GM12801 (cell line): ENCODE measurements around the gene CAPS2.

Experiments
- CTCF ChIP-seq: IDR thresholded peaks from one replicate; pipeline ENCODE4 v1.5.1; 2011; ENCODE audit warnings: control low read depth; ENCODE audit not compliant: insufficient read length; ENCODE audit errors: extremely low read depth

CAPS2 gene

GRCh38 chr12:75327642-75328041, 2.5 kb downstream of the CAPS2 start:
- TF ChIP-seq CTCF: no peak

DNA sequence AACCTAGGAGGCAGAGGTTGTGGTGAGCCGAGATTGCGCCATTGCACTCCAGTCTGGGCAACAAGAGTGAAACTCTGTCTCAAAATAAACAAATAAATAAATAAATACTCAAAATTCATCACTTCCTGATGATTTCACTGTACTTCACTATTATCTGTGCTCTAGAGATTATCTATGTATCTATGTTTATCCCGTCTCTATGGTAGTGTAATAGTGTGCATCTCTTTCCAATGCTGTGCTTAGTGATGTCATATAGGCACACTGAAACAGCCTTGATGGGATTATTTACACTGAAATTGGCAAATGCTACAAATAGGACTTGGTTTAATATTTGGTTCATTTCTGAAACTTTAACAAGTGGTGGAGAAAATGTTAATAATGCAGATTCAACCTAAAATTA, 6.5 kb downstream of the CAPS2 start:
- TF ChIP-seq CTCF: no peak

DNA sequence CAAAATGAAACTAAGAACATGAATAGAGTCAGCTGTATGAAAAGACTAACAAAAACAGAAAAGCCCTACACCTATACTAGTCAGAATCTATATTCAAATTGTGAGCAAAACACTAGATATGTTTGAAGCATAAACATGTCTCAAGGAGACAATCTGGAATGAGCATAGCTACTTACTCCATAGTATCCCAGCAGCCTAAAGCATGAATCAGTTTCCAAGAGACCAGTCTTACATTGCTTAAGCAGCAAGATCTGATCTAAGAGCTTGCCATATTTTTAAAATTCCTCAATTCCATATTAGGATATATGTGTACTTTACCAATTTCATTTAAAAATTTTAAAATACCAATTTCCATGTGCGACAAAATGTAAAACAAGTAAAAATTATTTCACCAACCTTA, 7.7 kb downstream of the CAPS2 start:
- no peak for TF ChIP-seq CTCF

DNA sequence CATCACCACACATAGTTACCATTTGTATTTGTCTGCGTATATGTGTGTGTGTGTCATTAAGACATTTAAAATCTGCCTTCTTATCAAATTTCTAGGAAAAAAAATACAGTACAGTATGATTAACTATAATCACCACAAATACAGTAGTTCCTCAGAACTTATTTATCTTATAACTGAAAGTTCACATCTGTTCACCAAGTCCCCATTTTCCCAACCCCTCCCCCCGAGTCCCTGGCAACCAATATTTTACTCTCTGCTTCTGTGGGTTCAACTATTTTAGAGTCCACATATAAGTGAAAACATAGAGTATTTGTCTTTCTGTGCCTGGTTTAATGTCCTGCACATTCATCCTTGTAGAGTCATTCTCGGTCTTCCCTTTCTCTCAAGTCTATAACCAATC, 12.3 kb downstream of the CAPS2 start:
- no peak for TF ChIP-seq CTCF

DNA sequence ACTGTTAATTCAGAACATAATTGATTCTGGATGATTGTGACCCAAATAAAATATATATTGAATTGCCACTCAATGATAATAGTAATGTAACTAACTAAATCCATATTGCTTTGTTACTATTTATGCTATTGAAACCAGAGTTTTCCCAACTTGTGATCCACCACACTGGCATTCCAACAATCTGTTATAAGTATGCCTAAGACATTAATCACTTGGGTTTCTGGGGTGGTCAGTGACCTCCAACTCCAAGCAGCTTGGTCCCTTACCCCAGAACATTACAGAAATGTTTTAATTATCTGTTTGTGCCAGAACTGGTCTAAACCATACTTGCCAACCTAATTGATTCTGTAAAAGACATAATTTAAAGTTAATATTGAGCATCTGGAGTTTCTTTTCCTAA, 14.6 kb downstream of the CAPS2 start:
- TF ChIP-seq CTCF: no peak

- no peak for TF ChIP-seq CTCF
Measured at GRCh38 chr12:75311369-75311768, 18.8 kb downstream of the CAPS2 start.

- no peak for TF ChIP-seq CTCF
Measured at GRCh38 chr12:75308279-75308678, 21.8 kb downstream of the CAPS2 start.
